IPS-18a (cell line): ENCODE data around the gene SPEM3.

Experiments
- H3K27ac ChIP-seq: one replicate; pipeline ENCODE4 v1.5.1; 2013; ENCODE audit warnings: low read length
- H3K27me3 ChIP-seq: one replicate; pipeline ENCODE4 v1.6.1; 2013; ENCODE audit warnings: mild to moderate bottlenecking, low read length; ENCODE audit not compliant: control insufficient read depth, insufficient read depth
- H3K36me3 ChIP-seq: one replicate; pipeline ENCODE4 v1.6.1; 2013; ENCODE audit warnings: low read depth, low read length; ENCODE audit not compliant: control insufficient read depth
- H3K4me1 ChIP-seq: one replicate; pipeline ENCODE4 v1.6.1; 2013; ENCODE audit warnings: low read depth, low read length; ENCODE audit not compliant: control insufficient read depth
- H3K4me3 ChIP-seq: one replicate; pipeline ENCODE4 v1.5.1; 2013; ENCODE audit warnings: low read length
- H3K9ac ChIP-seq: one replicate; pipeline ENCODE4 v1.6.1; 2013; ENCODE audit warnings: mild to moderate bottlenecking, low read length, moderate library complexity
- H3K9me3 ChIP-seq: one replicate; pipeline ENCODE4 v1.6.1; 2013; ENCODE audit warnings: low read depth, low read length; ENCODE audit not compliant: control insufficient read depth

SPEM3 gene

DNA sequence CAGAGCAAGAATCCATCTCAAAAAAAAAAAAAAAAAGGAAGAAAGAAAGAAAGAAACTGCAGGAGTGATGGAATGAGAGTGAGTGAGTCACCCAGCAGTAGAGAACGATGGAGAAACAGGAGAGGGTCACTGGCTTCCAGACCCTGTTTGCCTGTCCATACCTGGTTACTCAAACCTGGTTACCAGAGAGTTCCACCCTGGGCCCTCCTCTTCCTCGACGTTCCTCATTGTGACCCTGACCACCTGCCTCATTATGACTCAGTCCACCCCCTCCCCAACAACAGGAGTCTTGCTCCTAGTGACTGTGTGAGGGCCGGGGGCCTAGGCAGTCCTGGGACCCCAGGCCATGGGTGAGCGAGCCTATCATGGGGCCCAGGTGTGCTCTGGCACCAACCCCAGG, at the start of gene SPEM3:
Gene SPEM3, plus strand, starts transcription at position 301 of the 400 bp plus-strand sequence. Its CDS starts 46 bp downstream, at position 347.
- H3K4me3 ChIP-seq: no peak within 1 kb of the TSS
- H3K9me3 ChIP-seq: no peaks in the 10 kb centered on the region
- H3K36me3 ChIP-seq: no peaks in the 10 kb centered on the region
- H3K9ac ChIP-seq: no peak within 1 kb of the TSS
- no peak within 1 kb of the TSS for H3K27ac ChIP-seq
- no peaks in the 10 kb centered on the region for H3K4me1 ChIP-seq
- H3K27me3 ChIP-seq: no peaks in the 10 kb centered on the region

GRCh38 chr17:7379134-7379533, 49.5 kb upstream of the SPEM3 start:
- H3K27ac ChIP-seq: no peak overlapping the region
- no peak overlapping the region for H3K4me3 ChIP-seq
- H3K27me3 ChIP-seq: peaks cover 48% of the 10 kb centered on the region
- no peak overlapping the region for H3K9ac ChIP-seq
- no peaks in the 10 kb centered on the region for H3K36me3 ChIP-seq
- H3K9me3 ChIP-seq: peaks cover 7% of the 10 kb centered on the region
- H3K4me1 ChIP-seq: peaks cover 6% of the 10 kb centered on the region

GRCh38 chr17:7380321-7380720, 48.3 kb upstream of the SPEM3 start:
- Histone ChIP-seq H3K36me3 (no peaks in the 10 kb centered on the region), H3K4me3 (peak overlapping the region; percentile 66), H3K27me3 (peaks cover 53% of the 10 kb centered on the region), H3K9ac (no peak overlapping the region), H3K9me3 (peaks cover 7% of the 10 kb centered on the region), H3K27ac (no peak overlapping the region), H3K4me1 (peaks cover 10% of the 10 kb centered on the region)

DNA sequence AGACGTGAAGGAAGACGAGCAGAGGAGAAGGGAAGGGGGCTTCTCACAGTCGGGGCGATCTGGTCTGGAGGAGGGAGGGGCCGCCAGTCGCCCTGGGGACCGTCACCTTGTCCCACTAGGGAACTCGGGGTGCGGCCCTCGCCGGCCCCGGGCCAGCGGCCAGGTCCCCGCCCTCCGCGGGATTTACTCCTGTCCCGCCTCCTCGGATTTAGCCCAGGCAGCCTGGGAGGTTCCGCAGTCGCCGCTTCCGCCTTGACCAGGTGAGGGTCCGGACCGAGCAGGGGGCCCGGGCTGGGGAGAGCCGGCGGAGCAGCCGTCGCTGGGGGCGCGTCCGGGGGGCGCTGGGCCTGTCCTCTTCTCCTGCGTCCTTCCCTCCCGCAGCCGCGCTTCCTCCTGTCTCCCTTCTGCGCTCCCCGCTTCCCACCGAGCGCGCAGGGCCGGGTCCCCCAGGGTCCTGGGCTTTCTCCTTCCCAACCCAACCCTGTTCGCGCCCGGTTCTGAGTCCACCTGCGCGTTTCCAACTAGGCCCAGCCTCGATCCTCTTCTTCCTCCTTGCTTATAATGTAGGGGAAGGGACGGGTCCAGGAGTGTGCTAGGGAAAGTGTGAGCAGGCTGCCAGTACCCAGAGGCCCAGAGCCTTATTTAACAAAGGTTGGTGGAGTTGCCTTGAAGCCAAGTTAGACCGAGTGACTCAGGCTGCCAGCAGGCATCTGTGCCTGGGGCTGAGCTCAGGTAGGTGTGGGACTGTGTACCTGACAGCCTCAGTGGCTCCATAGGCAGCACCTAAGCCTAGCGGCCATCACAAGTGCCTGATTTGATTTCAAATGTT, 47.6 kb upstream of the SPEM3 start, which contains the start of gene TNK1:
Gene TNK1, plus strand, starts transcription at position 235 of the 829 bp plus-strand sequence. CDS start 1,838 bp downstream, outside the sequence.
- Histone ChIP-seq H3K4me1 (peaks cover 10% of the 10 kb centered on the region), H3K4me3 (peak within 1 kb of the TSS; percentile 66), H3K9me3 (peaks cover 7% of the 10 kb centered on the region), H3K9ac (peak within 1 kb of the TSS; percentile 39), H3K36me3 (no peaks in the 10 kb centered on the region), H3K27ac (no peak within 1 kb of the TSS), H3K27me3 (peaks cover 53% of the 10 kb centered on the region)

DNA sequence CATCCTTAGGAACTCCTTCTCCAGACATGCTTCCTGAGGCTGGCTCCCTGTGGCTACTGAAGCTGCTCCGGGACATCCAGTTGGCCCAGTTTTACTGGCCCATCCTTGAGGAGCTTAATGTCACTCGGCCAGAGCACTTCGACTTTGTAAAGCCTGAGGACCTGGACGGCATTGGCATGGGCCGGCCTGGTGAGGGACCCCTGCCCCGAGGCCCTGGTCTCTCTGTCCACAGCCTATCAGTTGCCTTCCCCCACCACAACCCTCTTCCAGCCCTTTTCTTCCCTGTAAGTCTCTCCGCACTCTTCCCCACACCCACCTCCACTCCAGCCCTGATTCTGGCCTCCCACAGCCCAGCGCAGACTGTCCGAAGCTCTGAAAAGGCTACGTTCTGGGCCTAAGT, 45.8 kb upstream of the SPEM3 start:
- H3K4me3 ChIP-seq: no peak overlapping the region
- H3K27ac ChIP-seq: no peak overlapping the region
- H3K4me1 ChIP-seq: peaks cover 10% of the 10 kb centered on the region
- peaks cover 53% of the 10 kb centered on the region for H3K27me3 ChIP-seq
- H3K36me3 ChIP-seq: no peaks in the 10 kb centered on the region
- no peak overlapping the region for H3K9ac ChIP-seq
- peaks cover 7% of the 10 kb centered on the region for H3K9me3 ChIP-seq

- Histone ChIP-seq H3K4me1 (peaks cover 10% of the 10 kb centered on the region), H3K9me3 (peaks cover 7% of the 10 kb centered on the region), H3K36me3 (no peaks in the 10 kb centered on the region), H3K27me3 (peaks cover 53% of the 10 kb centered on the region), H3K4me3 (no peak overlapping the region), H3K9ac (no peak overlapping the region), H3K27ac (no peak overlapping the region)
Measured at GRCh38 chr17:7383371-7383741, 45.3 kb upstream of the SPEM3 start.

GRCh38 chr17:7383742-7384488, 44.7 kb upstream of the SPEM3 start:
- peaks cover 53% of the 10 kb centered on the region for H3K27me3 ChIP-seq
- peaks cover 10% of the 10 kb centered on the region for H3K4me1 ChIP-seq
- peaks cover 7% of the 10 kb centered on the region for H3K9me3 ChIP-seq
- H3K27ac ChIP-seq: no peak overlapping the region
- H3K9ac ChIP-seq: no peak overlapping the region
- H3K4me3 ChIP-seq: peak overlapping the region; percentile 65
- H3K36me3 ChIP-seq: peaks cover under 1% of the 10 kb centered on the region

- peaks cover 49% of the 10 kb centered on the region for H3K27me3 ChIP-seq
- H3K36me3 ChIP-seq: peaks cover 7% of the 10 kb centered on the region
- peaks cover 2% of the 10 kb centered on the region for H3K9me3 ChIP-seq
- peak overlapping the region; percentile 65 for H3K4me3 ChIP-seq
- H3K27ac ChIP-seq: no peak overlapping the region
- peaks cover 10% of the 10 kb centered on the region for H3K4me1 ChIP-seq
- H3K9ac ChIP-seq: no peak overlapping the region
Measured at GRCh38 chr17:7384489-7385081, 44.1 kb upstream of the SPEM3 start.

DNA sequence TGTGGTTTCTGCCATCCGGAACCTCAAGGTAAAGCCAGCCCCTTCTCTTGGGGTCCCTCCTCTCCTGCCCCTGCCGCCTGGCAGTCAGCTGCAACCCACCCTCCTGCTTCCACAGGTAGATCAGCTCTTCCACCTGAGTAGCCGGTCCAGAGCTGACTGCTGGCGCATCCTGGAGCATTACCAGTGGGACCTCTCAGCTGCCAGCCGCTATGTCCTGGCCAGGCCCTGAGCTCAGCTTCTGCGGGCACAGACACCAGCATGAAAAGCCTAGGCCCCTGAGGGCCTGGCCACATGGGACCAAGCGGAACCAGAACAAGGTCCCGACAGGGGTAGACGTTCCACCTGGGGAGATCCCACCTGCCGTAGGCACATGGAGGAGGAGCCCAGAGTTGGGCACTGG, 39.8 kb upstream of the SPEM3 start:
- Histone ChIP-seq H3K27me3 (peaks cover 6% of the 10 kb centered on the region), H3K4me3 (no peak overlapping the region), H3K9me3 (no peaks in the 10 kb centered on the region), H3K4me1 (peaks cover 4% of the 10 kb centered on the region), H3K9ac (no peak overlapping the region), H3K27ac (no peak overlapping the region), H3K36me3 (peaks cover 13% of the 10 kb centered on the region)

- Histone ChIP-seq H3K27ac (no peak overlapping the region), H3K9ac (no peak overlapping the region), H3K4me1 (no peaks in the 10 kb centered on the region), H3K36me3 (peaks cover 13% of the 10 kb centered on the region), H3K4me3 (no peak overlapping the region), H3K27me3 (no peaks in the 10 kb centered on the region), H3K9me3 (no peaks in the 10 kb centered on the region)
Measured at GRCh38 chr17:7389924-7390910, 38.4 kb upstream of the SPEM3 start.
